ENCODE data around the gene RNPS1.

DNA sequence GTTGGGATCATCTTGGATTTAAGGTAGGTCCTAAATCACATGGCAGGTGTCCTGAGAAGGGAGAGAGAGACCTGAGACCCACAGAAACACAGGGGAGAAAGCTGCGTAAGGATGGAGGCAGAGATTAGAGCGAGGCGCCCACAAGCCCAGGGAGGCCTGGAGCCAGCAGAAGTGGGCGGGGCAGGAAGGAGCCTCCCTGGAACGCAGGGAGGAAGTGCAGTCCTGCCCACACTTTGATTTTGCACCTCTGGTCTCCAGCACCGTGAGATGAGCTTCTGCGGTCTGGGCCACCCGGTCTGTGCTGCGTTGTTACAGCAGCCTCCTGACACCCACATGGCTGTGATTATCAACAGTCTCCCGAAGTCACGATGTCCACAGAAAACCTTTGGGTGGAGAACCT is 25.3 kb downstream of the RNPS1 start:
- no peak for TF ChIP-seq POLR2AphosphoS5 (IDR thresholded peaks at IDR 0.05)
- TF ChIP-seq, protein P1, sequence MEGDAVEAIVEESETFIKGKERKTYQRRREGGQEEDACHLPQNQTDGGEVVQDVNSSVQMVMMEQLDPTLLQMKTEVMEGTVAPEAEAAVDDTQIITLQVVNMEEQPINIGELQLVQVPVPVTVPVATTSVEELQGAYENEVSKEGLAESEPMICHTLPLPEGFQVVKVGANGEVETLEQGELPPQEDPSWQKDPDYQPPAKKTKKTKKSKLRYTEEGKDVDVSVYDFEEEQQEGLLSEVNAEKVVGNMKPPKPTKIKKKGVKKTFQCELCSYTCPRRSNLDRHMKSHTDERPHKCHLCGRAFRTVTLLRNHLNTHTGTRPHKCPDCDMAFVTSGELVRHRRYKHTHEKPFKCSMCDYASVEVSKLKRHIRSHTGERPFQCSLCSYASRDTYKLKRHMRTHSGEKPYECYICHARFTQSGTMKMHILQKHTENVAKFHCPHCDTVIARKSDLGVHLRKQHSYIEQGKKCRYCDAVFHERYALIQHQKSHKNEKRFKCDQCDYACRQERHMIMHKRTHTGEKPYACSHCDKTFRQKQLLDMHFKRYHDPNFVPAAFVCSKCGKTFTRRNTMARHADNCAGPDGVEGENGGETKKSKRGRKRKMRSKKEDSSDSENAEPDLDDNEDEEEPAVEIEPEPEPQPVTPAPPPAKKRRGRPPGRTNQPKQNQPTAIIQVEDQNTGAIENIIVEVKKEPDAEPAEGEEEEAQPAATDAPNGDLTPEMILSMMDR (IDR thresholded peaks at IDR 0.05): no peak

Data from prostate gland (tissue), 2 donors.